ENCODE measurements around the gene NCS1. TPM values are rescaled to one million over a fixed set of nuclear protein-coding genes. Genes with fewer than 3 reads are reported as not detected.

Gene NCS1
- total RNA-seq, 2 donors from 2014 or later: 50.8 to 58.3 TPM

GRCh38 chr9:130154816-130155215, 17.4 kb upstream of the NCS1 start:
- H3K27me3 ChIP-seq (replicated peaks; ENCODE audit: insufficient read depth): no peaks in the 10 kb centered on the region
- ATAC-seq (ENCODE audit: insufficient number of reproducible peaks, low FRiP score, low read depth) (no peak), DNase-seq (ENCODE audit: low spot score) (no peak)
- H3K27ac ChIP-seq: no peak overlapping the region
- no peak for TF ChIP-seq CTCF (IDR thresholded peaks at IDR 0.05)
- no peaks in the 10 kb centered on the region for H3K9me3 ChIP-seq
- no peaks in the 10 kb centered on the region for H3K36me3 ChIP-seq
- H3K4me1 ChIP-seq (ENCODE audit: control insufficient read depth in 1 of 2, low read depth in 2 of 2): peaks cover 0 to 4% of the 10 kb centered on the region in 2 donors
- H3K4me3 ChIP-seq: no peak overlapping the region

GRCh38 chr9:130155647-130156046, 16.6 kb upstream of the NCS1 start:
- no peak for TF ChIP-seq CTCF (IDR thresholded peaks at IDR 0.05)
- Histone ChIP-seq H3K27ac (no peak overlapping the region), H3K4me3 (no peak overlapping the region), H3K27me3 (replicated peaks; ENCODE audit: insufficient read depth) (no peaks in the 10 kb centered on the region), H3K4me1 (ENCODE audit: control insufficient read depth in 1 of 2, low read depth in 2 of 2) (peaks cover 0 to 4% of the 10 kb centered on the region in 2 donors), H3K9me3 (no peaks in the 10 kb centered on the region), H3K36me3 (no peaks in the 10 kb centered on the region)
- no peak for ATAC-seq (ENCODE audit: insufficient number of reproducible peaks, low FRiP score, low read depth)
- no peak for DNase-seq (ENCODE audit: low spot score)

- no peak overlapping the region for H3K27ac ChIP-seq
- no peaks in the 10 kb centered on the region for H3K36me3 ChIP-seq
- TF ChIP-seq CTCF (IDR thresholded peaks at IDR 0.05): peak; percentile 62
- peaks cover 0 to 4% of the 10 kb centered on the region in 2 donors for H3K4me1 ChIP-seq (ENCODE audit: control insufficient read depth in 1 of 2, low read depth in 2 of 2)
- no peaks in the 10 kb centered on the region for H3K27me3 ChIP-seq (replicated peaks; ENCODE audit: insufficient read depth)
- no peaks in the 10 kb centered on the region for H3K9me3 ChIP-seq
- ATAC-seq (ENCODE audit: insufficient number of reproducible peaks, low FRiP score, low read depth) (no peak), DNase-seq (ENCODE audit: low spot score) (no peak)
- peak overlapping the region; percentile 26 for H3K4me3 ChIP-seq
Observed at GRCh38 chr9:130156672-130157071, 15.5 kb upstream of the NCS1 start.

- H3K9me3 ChIP-seq: no peaks in the 10 kb centered on the region
- H3K4me1 ChIP-seq (ENCODE audit: control insufficient read depth in 1 of 2, low read depth in 2 of 2): peaks cover 0 to 4% of the 10 kb centered on the region in 2 donors
- no peak for DNase-seq (ENCODE audit: low spot score)
- peak overlapping the region; percentile 26 for H3K4me3 ChIP-seq
- H3K27ac ChIP-seq: no peak overlapping the region
- H3K36me3 ChIP-seq: no peaks in the 10 kb centered on the region
- no peaks in the 10 kb centered on the region for H3K27me3 ChIP-seq (replicated peaks; ENCODE audit: insufficient read depth)
- peak; percentile 62 for ATAC-seq (ENCODE audit: insufficient number of reproducible peaks, low FRiP score, low read depth)
- no peak for TF ChIP-seq CTCF (IDR thresholded peaks at IDR 0.05)
Observed at GRCh38 chr9:130157079-130157478, 15.1 kb upstream of the NCS1 start.

GRCh38 chr9:130158001-130158400, 14.2 kb upstream of the NCS1 start:
- no peak for TF ChIP-seq CTCF (IDR thresholded peaks at IDR 0.05)

More at GRCh38 chr9:130158001-130158400, 14.2 kb upstream of the NCS1 start:
- ATAC-seq (ENCODE audit: insufficient number of reproducible peaks, low FRiP score, low read depth): no peak
- Histone ChIP-seq H3K4me3 (no peak overlapping the region), H3K27me3 (replicated peaks; ENCODE audit: insufficient read depth) (no peaks in the 10 kb centered on the region), H3K9me3 (no peaks in the 10 kb centered on the region), H3K36me3 (no peaks in the 10 kb centered on the region), H3K27ac (no peak overlapping the region), H3K4me1 (ENCODE audit: control insufficient read depth in 1 of 2, low read depth in 2 of 2) (peaks cover 0 to 4% of the 10 kb centered on the region in 2 donors)
- no peak for DNase-seq (ENCODE audit: low spot score)

Measured in thoracic aorta (tissue), 2 donors.